ENCODE measurements around the gene CNTROB.

CNTROB gene

GRCh38 chr17:7931709-7932482 lies at the start of gene CNTROB, which contains the start of gene TRAPPC1:
TSS of gene CNTROB (plus strand) at chr17:7932206. CDS start at chr17:7933080, 874 bp downstream.
TSS of gene TRAPPC1 (minus strand) at chr17:7931946. CDS start at chr17:7931829, 117 bp downstream.
- DNase-seq = peak; percentile 98 to 100

- DNase-seq = no peak
Measured at GRCh38 chr17:7882629-7883028, 49.4 kb upstream of the CNTROB start.

- DNase-seq = no peak
Measured at GRCh38 chr17:7883781-7884386, 48.1 kb upstream of the CNTROB start.

- DNase-seq = no peak
Measured at GRCh38 chr17:7884581-7885366, 47.2 kb upstream of the CNTROB start.

GRCh38 chr17:7885367-7886226 lies 46.4 kb upstream of the CNTROB start:
- DNase-seq = peak in 1 of 2 donors; percentile 36

- DNase-seq = no peak
Measured at GRCh38 chr17:7886227-7887037, 45.6 kb upstream of the CNTROB start.

GRCh38 chr17:7887038-7887481 lies 44.9 kb upstream of the CNTROB start:
- DNase-seq = no peak

GRCh38 chr17:7887482-7888183 lies 44.4 kb upstream of the CNTROB start:
- DNase-seq = peak; percentile 82 to 90

- no peak for DNase-seq
Measured at GRCh38 chr17:7888184-7888920, 43.7 kb upstream of the CNTROB start, which contains the start of gene CHD3. TSS of gene CHD3 (plus strand) at chr17:7888789. CDS start at chr17:7889001, 212 bp downstream.

GRCh38 chr17:7889166-7889955 lies 42.6 kb upstream of the CNTROB start:
- DNase-seq = peak; percentile 95 to 96

- DNase-seq = no peak
Measured at GRCh38 chr17:7893187-7893880, 38.7 kb upstream of the CNTROB start.

GRCh38 chr17:7894226-7894625 lies 37.8 kb upstream of the CNTROB start:
- DNase-seq = no peak

- DNase-seq = no peak
Measured at GRCh38 chr17:7894866-7895265, 37.1 kb upstream of the CNTROB start.

- no peak for DNase-seq
Measured at GRCh38 chr17:7897090-7897489, 34.9 kb upstream of the CNTROB start.

GRCh38 chr17:7897773-7898172 lies 34.2 kb upstream of the CNTROB start:
- DNase-seq = peak; percentile 20 to 82

GRCh38 chr17:7903154-7904103 lies 28.6 kb upstream of the CNTROB start:
- no peak for DNase-seq

- DNase-seq = no peak
Measured at GRCh38 chr17:7909089-7909488, 22.9 kb upstream of the CNTROB start.
